Measurements from ENCODE around the gene XPNPEP1. TPM values are rescaled to one million over a fixed set of nuclear protein-coding genes. Genes with fewer than 3 reads are reported as not detected.

The XPNPEP1 gene
- total RNA-seq, 1 experiment from 2014 or later = 71.3 TPM

GRCh38 chr10:109892117-109892516, 31.2 kb downstream of the XPNPEP1 start:
- H3K4me1 ChIP-seq (ENCODE audit: insufficient read depth, low read length) = no peaks in the 10 kb centered on the region; the same call in 1 of the 2 replicates
- H2BK12ac ChIP-seq (ENCODE audit: insufficient read length, low read depth, low read length) = no peak overlapping the region
- H4K5ac ChIP-seq (ENCODE audit: insufficient read length, low read depth, low read length) = no peak overlapping the region
- H2BK15ac ChIP-seq (ENCODE audit: low read depth, low read length) = no peak overlapping the region
- H3K23ac ChIP-seq (ENCODE audit: insufficient read length, low read depth, low read length) = no peak overlapping the region
- H3K18ac ChIP-seq (ENCODE audit: insufficient read length, low read depth, low read length) = no peak overlapping the region
- H2BK5ac ChIP-seq (ENCODE audit: insufficient read length, low read length) = no peak overlapping the region
- no peaks in the 10 kb centered on the region for H3K9me3 ChIP-seq (ENCODE audit: control insufficient read depth, low read depth, low read length)
- no peak for TF ChIP-seq CTCF (conservative IDR thresholded peaks at IDR 0.05)
- no CpG with 5 or more reads among the region's 4 CpGs for WGBS (ENCODE audit: extremely low coverage, insufficient read length, low lambda C conversion rate)
- no peaks in the 10 kb centered on the region for H4K20me1 ChIP-seq (ENCODE audit: control insufficient read depth, insufficient read depth, insufficient read length)
- H3K4ac ChIP-seq (ENCODE audit: low read depth, low read length) = no peak overlapping the region
- no peak overlapping the region for H3K27ac ChIP-seq (ENCODE audit: insufficient read length, low read depth, low read length)
- no peak overlapping the region for H2AFZ ChIP-seq (ENCODE audit: low read length)
- peak; percentile 21 for DNase-seq
- H3K56ac ChIP-seq (ENCODE audit: insufficient read length, low read depth, low read length) = no peak overlapping the region
- H3K27me3 ChIP-seq (ENCODE audit: insufficient read depth, low read length) = no peaks in the 10 kb centered on the region
- no peak overlapping the region for H2BK20ac ChIP-seq (ENCODE audit: low read depth, low read length, poor library complexity, severe bottlenecking)
- H3K27me3 Mint-ChIP-seq (ENCODE audit: low read depth) = no peaks in the 10 kb centered on the region
- H4K91ac ChIP-seq (ENCODE audit: insufficient read length, low read depth, low read length) = no peak overlapping the region
- no peak overlapping the region for H3K14ac ChIP-seq (ENCODE audit: insufficient read depth, low read length)
- H3T11ph ChIP-seq (ENCODE audit: low read length) = no peak overlapping the region
- H3K4me1 Mint-ChIP-seq = peaks cover 23 to 39% of the 10 kb centered on the region in 2 experiments
- peaks cover 7 to 42% (median 29%) of the 10 kb centered on the region in 3 experiments; a peak in 6 of 7 replicates for H3K36me3 Mint-ChIP-seq (ENCODE audit: insufficient read depth in 1 of 3, low read depth in 3 of 3)
- no peak overlapping the region for H4K8ac ChIP-seq (replicated peaks; ENCODE audit: insufficient read length, low read depth, low read length)
- H3K9me3 Mint-ChIP-seq = no peaks in the 10 kb centered on the region; a peak in 1 of 5 replicates
- no peaks in the 10 kb centered on the region for H3K79me2 ChIP-seq (ENCODE audit: insufficient read depth, low read length)
- H3K23me2 ChIP-seq (ENCODE audit: insufficient read length, low read depth, low read length, poor library complexity, severe bottlenecking) = no peaks in the 10 kb centered on the region
- no peak overlapping the region for H3K4me3 Mint-ChIP-seq
- no peak overlapping the region for H2BK120ac ChIP-seq (ENCODE audit: low read depth, low read length, poor library complexity, severe bottlenecking)
- H3K27ac Mint-ChIP-seq = peak overlapping the region in 1 of 3 experiments; percentile 69; a peak in 3 of 7 replicates
- no peak overlapping the region for H3K9ac ChIP-seq (ENCODE audit: extremely low read depth, insufficient read length, low read length)
- no peaks in the 10 kb centered on the region for H3K79me1 ChIP-seq (ENCODE audit: insufficient read depth, low read depth, low read length, poor library complexity, severe bottlenecking)
- no peak overlapping the region for H3K4me2 ChIP-seq (ENCODE audit: insufficient read depth, insufficient read length, low read length)
- H2AK5ac ChIP-seq (ENCODE audit: insufficient read length, low read length) = no peak overlapping the region

Measured in H9 (cell line).